Stimulated activated CD4-positive, alpha-beta T cell treated with anti-CD3 and anti-CD28 coated beads, Interleukin-4, amount 100 ng/mL, for 4 hours (primary cell): ENCODE measurements around the gene TEF.
A peak's percentile ranks its signal among the peaks of the same experiment; 100 is the strongest.
"Not testable (repeated sequence)": the region's sequence is repeated elsewhere in the genome, so short reads cannot be mapped to it uniquely, and the experiment has no call there.

Source experiments
- DNase-seq, 2 experiments: peaks; one replicate each; pipeline ENCODE4 v3.0.0-alpha.2; 2020

The TEF gene

DNA sequence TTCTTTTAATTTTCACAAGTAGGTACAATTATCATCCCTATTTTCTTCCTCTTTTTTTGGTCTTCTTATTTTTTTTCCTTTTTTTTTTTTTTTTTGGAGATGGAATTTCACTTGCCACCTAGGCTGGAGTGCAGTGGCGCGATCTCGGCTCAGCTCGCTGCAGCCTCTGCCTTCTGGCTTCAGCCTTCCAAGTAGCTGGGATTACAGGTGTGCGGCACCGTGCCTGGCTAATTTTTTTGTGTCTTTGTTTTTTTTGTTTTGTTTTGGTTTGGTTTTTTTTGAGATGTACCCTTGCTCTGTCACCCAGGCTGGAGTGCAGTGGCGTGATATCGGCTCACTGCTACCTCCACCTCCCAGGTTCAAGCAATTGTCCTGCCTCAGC is 48.2 kb downstream of the TEF start:
- no peak for DNase-seq

DNA sequence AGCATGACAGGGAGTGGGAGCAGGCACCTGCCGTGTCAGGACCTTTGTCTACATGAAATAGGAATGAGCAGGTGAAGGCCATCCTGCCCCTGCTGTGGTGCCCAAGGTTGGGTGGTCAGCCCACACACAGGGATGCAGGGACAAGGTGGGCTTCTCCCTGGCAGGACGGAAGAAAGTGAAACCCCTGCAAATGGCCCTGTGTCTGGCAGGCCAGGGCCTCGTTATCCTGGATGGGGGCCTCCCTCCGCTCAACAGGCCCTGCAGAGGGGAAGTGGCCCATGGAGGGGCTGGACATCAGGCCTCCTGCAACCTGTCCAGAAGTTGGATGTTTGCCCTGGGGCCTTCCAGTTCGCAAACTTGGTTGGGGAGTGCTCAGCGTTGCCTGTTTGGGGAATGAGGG is 49.9 kb downstream of the TEF start:
- DNase-seq, result no peak

DNA sequence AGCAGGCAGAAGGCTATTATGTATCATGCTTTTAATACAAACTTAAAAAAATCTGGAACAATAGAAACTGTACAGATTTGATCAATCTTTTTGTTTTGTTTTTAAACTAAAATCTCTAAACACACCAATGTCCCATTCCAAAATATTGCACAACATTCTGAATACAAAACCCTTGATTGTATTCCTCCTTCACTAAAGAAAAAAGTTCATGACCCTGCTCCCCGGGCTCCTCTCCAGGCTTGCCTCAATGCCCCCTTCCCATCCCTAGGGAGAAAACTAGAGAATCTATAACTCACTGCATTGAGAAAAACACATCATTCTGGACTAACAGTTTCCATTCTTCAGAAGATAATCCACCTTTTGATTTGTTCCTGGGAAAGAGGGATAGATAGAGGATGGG is 51.7 kb downstream of the TEF start:
- DNase-seq, result not testable (repeated sequence)

DNA sequence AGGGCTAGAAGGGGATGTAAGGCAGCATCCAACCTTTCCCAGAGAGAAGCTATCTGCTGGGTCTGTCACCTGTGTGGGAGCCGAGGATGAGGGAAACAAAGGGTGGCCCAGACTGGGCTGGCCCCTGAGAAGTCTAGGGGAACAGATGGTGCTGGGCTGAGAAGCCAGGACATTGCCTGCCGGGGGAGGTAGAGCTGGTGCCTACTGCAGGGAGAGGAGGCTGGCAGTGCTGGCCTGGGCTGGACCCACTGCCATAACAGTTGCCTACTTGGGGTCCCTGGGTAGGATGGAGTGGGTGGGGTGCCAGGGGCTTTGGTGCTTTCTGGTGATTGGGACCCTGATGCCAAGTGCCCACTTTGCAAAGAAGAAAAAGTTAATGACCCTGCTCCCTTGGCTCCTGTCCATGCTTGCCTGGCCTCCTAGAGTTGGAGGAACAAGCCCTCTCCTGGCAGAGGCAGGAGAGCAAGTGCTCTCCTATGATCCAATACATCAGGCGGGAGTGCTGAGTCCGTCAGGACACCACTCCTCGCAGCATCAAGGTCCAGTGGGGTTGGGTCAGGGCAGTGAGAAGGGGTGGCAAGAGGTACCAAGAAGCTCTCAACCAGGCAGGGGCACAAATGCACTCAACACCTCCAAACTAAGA is 52.7 kb downstream of the TEF start:
- not testable (repeated sequence) for DNase-seq

DNA sequence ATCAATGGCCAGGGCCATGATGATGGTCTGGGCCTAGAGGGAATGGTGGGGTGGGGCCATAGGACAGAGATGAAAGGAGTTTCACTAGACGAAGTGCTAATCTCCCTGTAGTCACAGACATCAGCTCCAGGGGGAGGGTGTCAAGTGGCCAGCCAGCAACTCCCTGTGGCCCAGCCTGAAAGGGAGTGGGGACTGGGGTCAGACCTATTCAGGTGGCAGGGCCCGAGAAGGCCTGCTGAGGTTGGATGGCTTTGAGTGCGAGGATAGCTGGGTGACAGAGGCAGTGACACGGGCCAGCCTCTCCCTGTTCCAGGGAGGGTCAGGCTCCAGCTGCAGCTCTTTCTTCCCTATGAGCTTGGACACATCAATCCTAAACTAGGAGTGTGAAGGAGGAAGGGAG is 53.8 kb downstream of the TEF start:
- DNase-seq, result no peak

DNA sequence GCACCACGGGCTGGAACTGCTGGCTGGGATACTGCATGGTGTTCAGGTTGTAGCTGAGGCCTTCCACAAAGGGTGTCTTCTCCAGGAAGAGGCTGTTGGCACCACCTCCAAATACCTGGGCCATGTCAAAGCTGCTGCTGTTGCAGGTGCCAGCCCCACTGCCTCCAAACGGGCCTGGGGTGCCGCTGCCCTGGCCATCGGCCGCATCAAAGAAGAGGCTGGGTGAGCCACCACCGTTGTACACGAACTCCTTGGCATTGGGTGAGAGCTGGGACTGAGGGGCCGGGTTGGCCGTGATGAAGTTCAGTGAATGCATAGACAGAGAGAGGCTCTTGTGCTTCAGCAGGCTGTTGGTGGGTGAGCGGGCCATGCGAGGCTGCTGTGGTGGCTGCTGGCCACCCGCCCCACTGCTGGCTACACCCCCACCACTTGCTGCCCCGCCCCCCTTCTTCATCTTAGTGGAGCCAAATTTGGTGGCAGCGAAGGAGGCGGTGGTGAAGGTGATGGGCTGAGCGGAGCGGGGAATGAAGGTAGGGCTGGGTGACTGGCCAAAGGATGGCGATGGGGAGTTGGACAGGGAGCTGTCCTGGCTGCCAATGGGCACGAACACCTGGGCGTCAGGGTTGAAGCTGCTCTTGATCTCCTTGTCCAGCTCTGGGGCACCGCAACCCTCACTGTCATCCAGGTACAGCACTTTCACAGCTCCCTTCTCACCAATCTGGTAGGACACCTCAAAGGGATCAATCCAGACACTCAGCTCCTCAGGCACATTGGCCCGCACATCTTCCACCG is 54.8 kb downstream of the TEF start:
- no peak for DNase-seq

DNA sequence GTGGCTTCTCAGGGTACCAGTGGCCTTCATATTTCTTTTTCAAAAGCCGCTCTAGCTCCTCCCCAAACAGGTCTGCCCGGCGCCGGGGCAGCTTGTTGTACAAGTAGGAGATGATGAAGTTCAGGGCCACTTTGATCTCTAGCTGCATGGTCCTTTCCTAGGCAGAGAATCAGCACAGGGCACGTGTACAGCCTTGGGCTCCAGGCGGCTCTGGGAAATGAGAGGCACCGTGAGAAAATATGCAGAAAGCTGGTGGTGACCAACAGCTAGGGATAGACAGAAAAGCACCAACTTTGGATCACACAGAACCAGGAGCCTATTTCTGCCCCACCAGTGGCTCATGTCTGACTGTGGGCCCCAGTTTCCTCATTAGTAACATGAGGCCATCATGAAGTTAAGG is 55.5 kb downstream of the TEF start:
- no peak for DNase-seq

DNA sequence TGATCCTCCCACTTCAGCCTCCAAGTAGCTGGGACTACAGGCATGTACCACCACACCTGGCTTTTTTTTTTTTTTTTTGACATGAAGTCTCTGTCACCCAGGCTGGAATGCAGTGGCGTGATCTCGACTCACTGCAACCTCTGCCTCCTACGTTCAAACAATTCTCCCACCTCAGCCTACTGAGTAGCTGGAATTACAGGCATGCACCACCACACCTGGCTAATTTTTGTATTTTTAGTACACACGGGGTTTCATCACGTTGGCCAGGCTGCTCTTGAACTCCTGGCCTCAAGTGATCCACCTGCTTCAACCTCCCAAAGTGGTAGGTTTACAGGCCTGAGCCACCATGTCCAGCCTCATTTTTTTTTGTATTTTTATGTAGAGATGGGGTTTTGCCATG is 58.8 kb downstream of the TEF start:
- DNase-seq, result not testable (repeated sequence)

DNA sequence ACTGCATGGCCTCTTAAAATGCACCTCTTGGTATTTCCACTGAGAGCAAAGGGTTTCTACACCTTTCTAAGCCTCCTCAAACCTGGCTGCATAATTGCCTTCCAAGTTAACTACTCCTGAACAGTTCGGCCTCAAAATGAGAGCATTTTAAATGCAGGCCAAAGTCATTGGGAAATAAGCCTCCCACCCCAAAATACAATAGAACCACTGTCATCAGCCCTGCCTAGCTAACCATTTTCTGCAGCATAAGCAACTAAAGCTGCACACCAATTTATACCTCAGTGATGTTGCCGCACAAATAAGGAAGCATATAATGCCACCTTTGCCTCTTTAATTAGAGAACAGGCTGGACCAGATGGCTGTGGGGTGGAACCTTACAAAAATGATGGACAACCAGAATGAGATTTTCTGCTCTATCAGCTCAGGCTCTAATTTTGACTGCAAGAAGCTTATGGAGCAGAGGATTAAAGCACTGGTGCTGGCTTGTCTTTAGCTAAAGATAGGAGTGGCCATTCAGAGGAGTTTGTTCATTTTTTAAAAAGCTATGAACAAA is 60.6 kb downstream of the TEF start:
- DNase-seq, result no peak

DNA sequence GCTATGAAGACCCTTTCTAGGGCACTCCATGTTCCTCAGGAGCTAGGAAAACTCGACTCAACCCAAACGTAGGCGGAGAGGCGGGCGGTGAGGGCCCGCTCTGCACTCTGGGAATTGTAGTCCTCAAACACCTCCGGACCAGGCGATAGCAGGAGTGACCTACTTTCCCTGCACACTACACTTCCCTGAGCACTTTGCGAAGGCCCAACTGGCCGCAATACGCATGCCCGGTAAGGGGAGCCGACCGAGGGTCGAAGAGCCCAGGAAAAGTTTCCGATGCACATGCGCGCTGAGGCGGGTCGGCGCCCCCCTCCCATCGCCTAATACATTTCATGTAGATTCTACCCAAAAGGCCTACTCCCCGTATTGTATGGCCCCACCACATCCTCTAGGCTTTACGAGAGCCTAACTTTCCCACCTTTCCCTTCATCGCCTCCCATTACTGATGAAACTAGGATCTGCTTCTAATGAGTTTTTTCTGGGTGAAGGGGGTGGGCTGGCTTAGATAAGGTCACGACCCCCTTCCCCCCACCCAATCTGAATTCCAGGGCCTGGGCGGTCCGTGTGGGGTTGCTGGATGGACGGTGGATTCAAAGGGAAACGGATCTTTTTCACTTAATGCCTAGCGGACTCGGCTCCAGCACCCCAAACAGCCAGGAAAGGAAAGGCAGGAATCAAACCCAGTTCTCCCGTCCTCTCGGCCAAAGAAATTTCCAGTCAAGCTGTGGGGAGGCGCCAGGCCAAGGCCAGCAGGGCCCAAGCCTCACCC is 62.8 kb downstream of the TEF start:
- DNase-seq, result peak; percentile 78 to 88

DNA sequence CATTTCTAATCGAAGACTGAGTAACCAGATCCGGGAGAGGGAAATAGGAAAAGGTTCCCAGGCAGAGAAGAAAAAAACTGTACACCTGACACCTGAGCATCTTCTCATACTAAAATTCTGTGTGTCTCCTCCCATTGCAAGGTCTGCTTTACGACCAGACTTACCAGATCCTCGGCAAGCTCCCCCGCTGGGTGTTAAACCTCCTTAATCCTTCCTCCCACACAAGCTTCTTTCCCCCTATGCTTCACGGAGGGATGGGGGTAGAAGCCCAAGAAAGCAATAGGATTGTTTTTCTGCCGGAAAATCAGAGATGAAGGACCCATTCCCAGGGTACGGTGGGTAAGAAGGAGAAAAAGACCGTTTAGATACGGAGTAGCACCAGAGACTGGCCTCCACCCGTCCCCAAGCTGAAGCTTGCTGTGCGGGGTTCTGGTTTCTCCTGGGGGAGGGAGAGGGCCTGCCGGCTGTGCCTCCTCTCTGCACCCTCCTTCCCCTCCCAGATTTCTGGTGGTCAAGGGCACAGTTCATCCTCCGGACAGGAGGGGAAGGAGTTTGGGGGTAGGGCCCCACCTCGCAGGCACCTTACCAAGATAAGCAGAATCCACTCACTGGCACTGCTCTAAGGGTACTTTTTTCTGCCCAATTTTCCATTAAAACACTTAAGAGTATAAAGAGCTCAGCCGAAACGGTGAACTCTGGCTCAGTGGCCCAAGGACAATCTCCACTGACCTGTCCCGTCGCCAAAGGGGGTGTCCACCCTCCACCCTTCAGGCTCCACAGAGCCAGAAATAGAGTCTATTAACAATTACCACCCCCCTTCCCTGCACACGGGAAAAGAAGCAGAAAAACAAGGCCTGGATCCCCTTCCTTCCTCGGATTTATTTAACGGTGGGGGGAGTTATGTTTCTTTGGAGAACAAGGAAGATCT is 63.7 kb downstream of the TEF start:
- no peak for DNase-seq

DNA sequence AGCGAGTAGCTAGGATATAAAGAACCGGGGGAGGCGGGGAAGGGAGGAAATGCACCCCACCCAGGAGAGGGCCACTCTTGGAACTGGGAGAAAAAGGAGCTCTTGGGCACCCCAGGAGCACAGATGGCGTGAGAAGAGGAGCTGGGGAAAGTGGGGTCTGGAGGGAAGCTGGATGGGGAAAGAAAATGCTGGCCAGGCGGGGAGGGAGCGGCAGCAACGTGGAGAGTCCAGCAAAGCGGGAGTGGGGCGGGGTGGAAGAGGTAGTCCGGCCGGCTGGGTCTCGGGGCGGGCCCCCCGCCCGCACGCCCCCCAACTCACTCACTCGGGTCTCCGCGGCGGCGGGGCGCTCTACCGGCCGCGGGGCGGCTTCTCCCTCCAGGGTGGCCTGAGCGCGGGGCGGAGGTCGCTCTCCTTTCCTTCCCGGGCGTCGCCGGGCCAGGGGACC is 64.3 kb downstream of the TEF start:
- DNase-seq, result peak; percentile 5 to 19

DNA sequence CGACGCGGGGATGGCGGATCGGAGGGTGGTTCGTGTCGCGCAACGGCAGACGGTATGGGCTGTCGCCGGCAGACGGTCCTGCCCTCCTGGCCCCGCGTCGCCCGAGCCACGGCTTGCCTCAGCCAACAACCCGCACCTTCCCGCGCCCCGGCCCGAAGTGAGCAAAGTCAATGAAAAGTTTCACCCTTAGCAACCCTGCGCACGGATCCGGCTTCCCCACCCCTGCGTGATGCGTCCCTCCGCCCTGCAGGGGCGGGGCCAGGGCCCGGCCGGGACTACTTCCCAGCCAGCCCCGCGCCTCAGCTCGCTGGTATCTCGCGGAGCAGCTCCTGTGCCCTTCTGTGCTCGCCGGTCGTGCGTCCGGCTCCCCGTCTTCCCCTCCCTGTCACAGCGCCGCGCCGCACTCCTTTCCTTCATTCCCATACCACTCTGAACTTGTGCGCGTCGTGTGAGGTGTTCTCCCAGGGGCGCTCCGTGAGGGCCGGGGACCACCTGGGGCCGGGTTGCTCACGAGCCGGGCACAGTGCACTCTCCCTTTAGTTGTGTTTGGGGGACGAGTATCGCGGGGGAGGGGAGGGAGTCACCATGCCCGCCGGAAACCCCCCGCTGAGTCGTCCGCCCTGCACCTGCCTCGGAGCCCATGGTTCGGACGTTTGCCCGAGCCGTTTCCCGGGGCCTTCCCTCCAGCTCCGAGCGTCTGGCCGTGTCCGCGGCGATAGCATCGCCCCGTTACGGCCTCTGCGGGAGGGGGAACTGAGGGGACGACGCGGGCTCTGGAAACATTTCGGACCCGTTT is 65.1 kb downstream of the TEF start, which contains the start of gene TOB2:
Gene TOB2, minus strand, starts transcription at position 163 of the 796 bp plus-strand sequence. CDS start 9,456 bp downstream, outside the sequence.
- DNase-seq, result peak; percentile 92 to 93

DNA sequence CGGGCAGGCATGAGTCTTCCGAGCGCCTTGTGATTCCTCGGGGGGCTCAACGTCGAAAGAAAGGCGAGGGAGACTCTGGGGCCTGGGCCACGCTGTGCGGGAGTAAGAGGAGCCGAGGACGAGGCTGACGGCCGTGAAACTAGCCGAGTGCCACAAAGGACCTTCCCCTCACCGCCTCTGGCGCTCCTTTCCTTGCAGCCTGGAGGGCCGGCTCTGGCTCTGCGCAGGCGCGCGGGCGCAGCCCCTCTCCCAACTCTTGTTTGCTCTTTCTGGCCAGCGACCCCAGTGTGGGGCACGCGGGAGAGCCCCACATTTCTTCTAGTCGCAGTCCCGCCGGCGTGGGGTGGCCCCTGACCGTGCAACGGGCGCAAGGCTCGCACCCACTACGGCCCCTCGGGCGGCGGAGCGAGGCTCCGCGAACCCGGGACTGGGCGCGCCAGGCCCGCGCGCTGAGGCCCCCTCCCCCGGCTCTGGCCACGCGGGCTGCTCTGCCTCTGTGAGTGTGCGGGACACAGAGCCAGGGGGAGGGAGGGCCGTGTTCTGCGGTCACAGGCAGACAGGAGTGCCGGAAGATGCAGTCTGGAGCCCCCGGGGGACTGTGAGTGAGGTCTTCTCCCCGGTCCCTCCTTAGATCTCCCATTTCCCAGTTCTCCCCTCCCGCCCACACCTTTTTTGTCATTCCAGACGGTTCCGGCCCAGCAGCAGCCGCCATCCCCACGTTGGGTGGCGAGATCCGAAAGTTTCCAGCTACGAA is 65.9 kb downstream of the TEF start:
- DNase-seq, result peak; percentile 46 to 60

DNA sequence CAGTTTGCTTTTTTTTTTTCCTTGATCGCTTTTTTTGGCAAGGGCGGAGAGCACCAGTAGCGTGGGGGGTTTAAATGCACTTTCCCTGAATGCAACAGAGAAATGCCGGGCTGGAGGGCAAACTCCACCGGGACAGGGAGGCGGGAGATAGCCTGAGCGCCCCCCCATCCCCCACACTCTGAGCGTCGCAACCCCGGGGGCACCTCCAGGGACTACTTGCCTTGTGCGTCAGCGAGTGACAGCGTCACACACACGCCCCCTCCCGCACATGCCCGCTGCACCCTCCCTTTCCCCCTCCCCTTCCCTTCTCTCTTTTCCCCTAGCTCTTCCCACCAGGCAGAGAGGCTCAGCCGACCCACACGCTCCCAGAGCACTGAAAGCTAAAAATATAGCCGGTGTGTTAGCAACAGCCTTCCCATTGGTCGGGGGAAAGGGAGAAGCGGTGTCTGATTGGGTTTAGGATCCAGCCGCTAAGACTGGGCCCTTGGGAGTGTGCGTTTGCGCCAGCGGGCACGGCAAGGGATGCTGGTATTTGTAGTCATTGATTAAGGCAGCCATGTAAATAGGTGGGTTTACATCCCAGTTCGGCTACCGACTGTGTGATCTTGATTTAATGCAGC is 66.6 kb downstream of the TEF start:
- DNase-seq, result peak; percentile 84 to 90
